ENCODE results near the gene TFB1M.

Gene TFB1M

GRCh38 chr6:155276638-155277037 lies 37.6 kb downstream of the TFB1M start:
- Histone ChIP-seq H3K36me3 (replicated peaks; ENCODE audit: low read depth, low read length) (no peaks in the 10 kb centered on the region), H3K4me1 (ENCODE audit: low read length) (no peaks in the 10 kb centered on the region), H3K79me2 (ENCODE audit: low read length) (no peaks in the 10 kb centered on the region), H2AFZ (ENCODE audit: low read depth, low read length) (no peak overlapping the region), H3K27me3 (ENCODE audit: low read depth, low read length) (no peaks in the 10 kb centered on the region), H3K9me3 (ENCODE audit: insufficient read depth, low read length) (no peaks in the 10 kb centered on the region), H3K4me2 (ENCODE audit: low read length) (no peak overlapping the region), H3K9ac (ENCODE audit: low read length) (no peak overlapping the region), H3K4me3 (ENCODE audit: low read length) (no peak overlapping the region), H4K20me1 (ENCODE audit: insufficient read depth, low read length) (no peaks in the 10 kb centered on the region), H3K27ac (ENCODE audit: low read length) (no peak overlapping the region)
- TF ChIP-seq EZH2phosphoT487 (IDR thresholded peaks at IDR 0.05; ENCODE audit: low read depth) (no peak), CTCF (IDR thresholded peaks at IDR 0.05; ENCODE audit: low read depth, low read length) (no peak)

GRCh38 chr6:155275808-155276480 lies 38.3 kb downstream of the TFB1M start:
- Histone ChIP-seq H3K36me3 (replicated peaks; ENCODE audit: low read depth, low read length) (no peaks in the 10 kb centered on the region), H2AFZ (ENCODE audit: low read depth, low read length) (no peak overlapping the region), H3K79me2 (ENCODE audit: low read length) (no peaks in the 10 kb centered on the region), H3K9me3 (ENCODE audit: insufficient read depth, low read length) (no peaks in the 10 kb centered on the region), H4K20me1 (ENCODE audit: insufficient read depth, low read length) (no peaks in the 10 kb centered on the region), H3K9ac (ENCODE audit: low read length) (no peak overlapping the region), H3K4me3 (ENCODE audit: low read length) (no peak overlapping the region), H3K27me3 (ENCODE audit: low read depth, low read length) (no peaks in the 10 kb centered on the region), H3K4me1 (ENCODE audit: low read length) (no peaks in the 10 kb centered on the region), H3K27ac (ENCODE audit: low read length) (no peak overlapping the region), H3K4me2 (ENCODE audit: low read length) (no peak overlapping the region)
- TF ChIP-seq EZH2phosphoT487 (IDR thresholded peaks at IDR 0.05; ENCODE audit: low read depth) (no peak), CTCF (IDR thresholded peaks at IDR 0.05; ENCODE audit: low read depth, low read length) (no peak)

GRCh38 chr6:155274533-155274932 lies 39.8 kb downstream of the TFB1M start:
- no peak overlapping the region for H3K9ac ChIP-seq (ENCODE audit: low read length)
- no peak overlapping the region for H3K27ac ChIP-seq (ENCODE audit: low read length)
- no peaks in the 10 kb centered on the region for H3K36me3 ChIP-seq (replicated peaks; ENCODE audit: low read depth, low read length)
- H3K9me3 ChIP-seq (ENCODE audit: insufficient read depth, low read length), result no peaks in the 10 kb centered on the region
- no peaks in the 10 kb centered on the region for H3K79me2 ChIP-seq (ENCODE audit: low read length)
- H3K4me1 ChIP-seq (ENCODE audit: low read length), result no peaks in the 10 kb centered on the region
- H3K4me3 ChIP-seq (ENCODE audit: low read length), result no peak overlapping the region
- no peaks in the 10 kb centered on the region for H4K20me1 ChIP-seq (ENCODE audit: insufficient read depth, low read length)
- H3K27me3 ChIP-seq (ENCODE audit: low read depth, low read length), result no peaks in the 10 kb centered on the region
- H3K4me2 ChIP-seq (ENCODE audit: low read length), result no peak overlapping the region
- TF ChIP-seq CTCF (IDR thresholded peaks at IDR 0.05; ENCODE audit: low read depth, low read length) (no peak), EZH2phosphoT487 (IDR thresholded peaks at IDR 0.05; ENCODE audit: low read depth) (no peak)
- H2AFZ ChIP-seq (ENCODE audit: low read depth, low read length), result no peak overlapping the region

- Histone ChIP-seq H3K36me3 (replicated peaks; ENCODE audit: low read depth, low read length) (no peaks in the 10 kb centered on the region), H3K4me1 (ENCODE audit: low read length) (no peaks in the 10 kb centered on the region), H2AFZ (ENCODE audit: low read depth, low read length) (no peak overlapping the region), H3K27me3 (ENCODE audit: low read depth, low read length) (no peaks in the 10 kb centered on the region), H3K9me3 (ENCODE audit: insufficient read depth, low read length) (no peaks in the 10 kb centered on the region), H3K9ac (ENCODE audit: low read length) (no peak overlapping the region), H3K79me2 (ENCODE audit: low read length) (no peaks in the 10 kb centered on the region), H3K27ac (ENCODE audit: low read length) (no peak overlapping the region), H4K20me1 (ENCODE audit: insufficient read depth, low read length) (no peaks in the 10 kb centered on the region), H3K4me3 (ENCODE audit: low read length) (no peak overlapping the region), H3K4me2 (ENCODE audit: low read length) (no peak overlapping the region)
- TF ChIP-seq CTCF (IDR thresholded peaks at IDR 0.05; ENCODE audit: low read depth, low read length) (no peak), EZH2phosphoT487 (IDR thresholded peaks at IDR 0.05; ENCODE audit: low read depth) (no peak)
Observed at GRCh38 chr6:155274106-155274505, 40.2 kb downstream of the TFB1M start.
